Transverse colon (tissue), 4 donors: ENCODE data around the gene ZC3H13. TPM values are rescaled to one million over a fixed set of nuclear protein-coding genes. Genes with fewer than 3 reads are reported as not detected.

Experiments
- DNase-seq: peaks from one replicate; pipeline ENCODE4 v3.0.0-alpha.2; 2019
- H3K27ac ChIP-seq, 4 donors: fragments of 200-600 bp; sonication (generic); 2 replicates each; pipeline ENCODE4 v1.5.1; 2016 to 2018; ENCODE audit warnings: inconsistent platforms in 4 of 4
- H3K27me3 ChIP-seq: fragments of 200-600 bp; sonication (generic); 2 replicates; pipeline ENCODE4 v1.5.1; 2017; ENCODE audit warnings: inconsistent platforms
- H3K36me3 ChIP-seq, 4 donors: fragments of 200-600 bp; sonication (generic); 2 replicates each; pipeline ENCODE4 v1.5.1; 2017 to 2019; ENCODE audit warnings: inconsistent platforms in 4 of 4
- H3K4me1 ChIP-seq, 4 donors: fragments of 200-600 bp; sonication (generic); 2 replicates each; pipeline ENCODE4 v1.5.1; 2017 to 2020; ENCODE audit warnings: inconsistent platforms in 4 of 4
- H3K4me3 ChIP-seq, 4 donors: fragments of 200-600 bp; sonication (generic); 1 replicate in 1 of 4; 2 replicates in 3 of 4; pipeline versions ENCODE4 v1.5.1 to v1.6.1; 2017 to 2019; ENCODE audit warnings: inconsistent platforms in 4 of 4
- H3K9me3 ChIP-seq, 2 donors: fragments of 200-600 bp; sonication (generic); 2 replicates each; pipeline ENCODE4 v1.5.1; 2017 to 2019; ENCODE audit warnings: inconsistent platforms in 2 of 2
- CTCF ChIP-seq, 5 experiments: fragments of 200-600 bp in 3 of 5; fragments of 450-650 bp in 2 of 5; sonication (generic) in 3 of 5; IDR thresholded peaks; 1 replicate in 2 of 5; 2 replicates in 3 of 5; pipeline ENCODE4 v1.5.1; 2016 to 2017; ENCODE audit warnings: antibody characterized with exemption in 5 of 5, inconsistent platforms in 3 of 5, mild to moderate bottlenecking in 2 of 5, moderate library complexity in 1 of 5
- EP300 ChIP-seq: sonication (generic); formaldehyde crosslinking; IDR thresholded peaks from one replicate; pipeline ENCODE4 v1.6.1; 2017; ENCODE audit warnings: antibody characterized with exemption, low read depth
- POLR2A ChIP-seq: fragments of 450-650 bp; IDR thresholded peaks from one replicate; pipeline ENCODE4 v1.6.1; 2016; ENCODE audit warnings: antibody characterized with exemption, mild to moderate bottlenecking, moderate library complexity
- POLR2AphosphoS5 ChIP-seq, 3 donors: sonication (generic); formaldehyde crosslinking; IDR thresholded peaks; one replicate each; pipeline ENCODE4 v1.6.1; 2016; ENCODE audit warnings: antibody characterized with exemption in 3 of 3
- WGBS, 2 donors: methylation state at CpG; one replicate each; pipeline ENCODE4 v1.1.5; 2018; ENCODE audit warnings: low coverage in 1 of 2; 5-methylcytosine and 5-hydroxymethylcytosine counted together
- in situ Hi-C, 4 donors: fragments of 200-750 bp; cut with MboI; loops; one replicate each; pipeline versions ENCODE4 v1.15.0 to v1.15.1; 2017; ENCODE audit warnings: low sequenced_read_pairs in 3 of 4, low pct_ligation_motif_present in 1 of 4, low pct_unique_long_range_greater_than_20kb in 1 of 4
- intact Hi-C: fragments of 100-400 bp; cut with DNase I; formaldehyde crosslinking; loops from one replicate; pipeline ENCODE4 v1.15.1; 2023; ENCODE audit warnings: low total_unique reads
- total RNA-seq, 4 donors: library from RNA; depleted of rRNA; stranded (reverse); fragments of >200 nt; gene quantifications; one replicate each; pipeline ENCODE4 v1.1.0, GENCODE V29; 2016

ZC3H13 gene
- total RNA-seq, 4 donors from 2014 or later = 14.2 to 67.5 (median 23.7) TPM

GRCh38 chr13:45950386-45951000, 102.1 kb downstream of the ZC3H13 start:
- in situ Hi-C loops (no loop called here), intact Hi-C loops (no loop called here)
- DNase-seq = no peak
- 66 to 77% methylated on average over 4 of the region's 4 CpGs for WGBS, 2 donors
- TF ChIP-seq POLR2AphosphoS5 (IDR thresholded peaks at IDR 0.05) (no peak), CTCF (IDR thresholded peaks at IDR 0.05) (no peak), POLR2A (no peak)
- H3K36me3 ChIP-seq = no peaks in the 10 kb centered on the region
- H3K27me3 ChIP-seq = no peaks in the 10 kb centered on the region
- no peak overlapping the region for H3K4me3 ChIP-seq
- no peaks in the 10 kb centered on the region for H3K4me1 ChIP-seq
- H3K9me3 ChIP-seq = no peaks in the 10 kb centered on the region
- H3K27ac ChIP-seq = no peak overlapping the region

- WGBS, 2 donors = 86 to 89% methylated on average over 1 of the region's 1 CpG
Measured at GRCh38 chr13:45949161-45949560, 103.4 kb downstream of the ZC3H13 start.

DNA sequence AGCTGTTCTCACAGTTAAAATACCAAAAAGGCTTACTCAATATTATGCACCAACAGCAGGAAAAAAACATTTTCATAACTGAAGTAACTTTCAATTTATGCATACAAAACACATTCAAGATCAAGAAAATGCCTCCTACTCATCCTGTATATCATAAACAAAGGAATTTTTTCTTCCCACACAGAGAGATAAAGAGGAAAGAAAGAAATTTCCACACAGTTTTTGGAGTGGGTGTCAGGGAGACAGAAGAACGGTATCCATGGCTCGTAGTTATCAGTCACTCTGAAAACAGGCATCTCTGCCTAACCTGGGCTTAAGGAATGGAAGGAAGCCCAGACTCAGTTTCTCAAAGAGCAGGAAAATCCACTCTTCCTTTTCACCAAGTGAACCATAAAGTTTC, 108.6 kb downstream of the ZC3H13 start:
- H3K9me3 ChIP-seq = no peaks in the 10 kb centered on the region
- WGBS, 2 donors = 58 to 71% methylated on average over 2 of the region's 2 CpGs
- H3K4me1 ChIP-seq = no peaks in the 10 kb centered on the region
- no peaks in the 10 kb centered on the region for H3K27me3 ChIP-seq
- intact Hi-C loops (no loop called here), in situ Hi-C loops (no loop called here)
- no peak for TF ChIP-seq POLR2A
- no peak for TF ChIP-seq EP300
- no peak for TF ChIP-seq POLR2AphosphoS5 (IDR thresholded peaks at IDR 0.05)
- no peak overlapping the region for H3K4me3 ChIP-seq
- no peak for DNase-seq
- no peaks in the 10 kb centered on the region for H3K36me3 ChIP-seq
- no peak overlapping the region for H3K27ac ChIP-seq

More at GRCh38 chr13:45949161-45949560, 103.4 kb downstream of the ZC3H13 start:
- Histone ChIP-seq H3K27ac (no peak overlapping the region), H3K4me1 (no peaks in the 10 kb centered on the region), H3K9me3 (no peaks in the 10 kb centered on the region), H3K27me3 (no peaks in the 10 kb centered on the region), H3K36me3 (no peaks in the 10 kb centered on the region), H3K4me3 (no peak overlapping the region)
- TF ChIP-seq POLR2A (no peak), CTCF (IDR thresholded peaks at IDR 0.05) (no peak), POLR2AphosphoS5 (IDR thresholded peaks at IDR 0.05) (no peak), EP300 (no peak)
- in situ Hi-C loops = no loop called here
- intact Hi-C loops = no loop called here
- no peak for DNase-seq

DNA sequence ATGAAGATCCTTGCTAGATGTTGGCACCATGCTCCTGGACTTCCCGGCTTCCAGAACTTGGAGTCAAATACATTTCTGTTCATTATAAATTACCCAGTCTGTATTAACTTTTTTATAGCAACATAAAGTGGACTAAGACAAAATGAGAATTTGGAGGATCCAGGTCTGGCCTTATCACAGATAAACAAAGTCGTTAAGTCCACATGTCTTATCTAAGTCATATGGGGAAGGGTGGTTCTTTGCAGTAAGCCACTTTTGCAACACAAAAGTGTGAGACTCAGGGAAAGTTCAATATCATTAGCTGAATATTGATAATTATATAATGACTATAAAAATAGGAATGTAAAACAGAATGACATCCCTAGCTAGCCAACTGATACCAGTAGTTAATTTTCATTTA, 109.4 kb downstream of the ZC3H13 start:
- in situ Hi-C loops (no loop called here), intact Hi-C loops (no loop called here)
- 60 to 71% methylated on average over 2 of the region's 2 CpGs for WGBS, 2 donors

More for the DNA sequence above, 109.4 kb downstream of the ZC3H13 start:
- Histone ChIP-seq H3K9me3 (no peaks in the 10 kb centered on the region), H3K4me3 (no peak overlapping the region), H3K27ac (no peak overlapping the region), H3K4me1 (no peaks in the 10 kb centered on the region), H3K27me3 (no peaks in the 10 kb centered on the region), H3K36me3 (no peaks in the 10 kb centered on the region)
- TF ChIP-seq EP300 = no peak
- no peak for TF ChIP-seq POLR2A
- TF ChIP-seq CTCF (IDR thresholded peaks at IDR 0.05) = no peak
- TF ChIP-seq POLR2AphosphoS5 (IDR thresholded peaks at IDR 0.05) = no peak
- no peak for DNase-seq
